ENCODE results near the gene SLC15A1. TPM values are rescaled to one million over a fixed set of nuclear protein-coding genes. Genes with fewer than 3 reads are reported as not detected.

The SLC15A1 gene
- total and polyA plus RNA-seq, 11 donors, result not detected

DNA sequence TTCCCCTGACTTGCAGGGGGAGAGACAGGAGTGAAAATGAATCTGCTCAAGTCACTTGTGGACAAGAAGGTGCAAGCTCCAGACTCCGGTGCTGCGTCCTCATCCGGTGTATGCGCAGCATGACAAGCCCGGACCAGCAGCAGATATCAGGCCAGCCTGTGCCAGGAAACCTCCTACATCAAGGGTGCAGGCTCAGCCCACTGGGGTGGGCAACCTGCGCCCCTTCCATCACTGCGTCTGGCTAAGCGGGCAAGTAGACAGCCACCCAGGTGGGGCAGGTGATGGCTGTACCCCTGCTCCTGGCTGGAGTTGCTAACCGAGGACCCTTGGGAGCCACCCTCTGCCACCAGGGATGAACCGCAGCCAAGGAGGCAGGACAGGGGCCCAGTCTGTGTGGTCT, 32.9 kb upstream of the SLC15A1 start:
- 87 to 91% (median 89%) methylated on average over 9 to 10 of the region's 10 CpGs; no CpG with 5 or more reads in 1 of the 4 donors for WGBS, 4 donors
- DNase-seq, result no peak
- H3K27me3 ChIP-seq, result peaks cover 0 to 5% (median 0%) of the 10 kb centered on the region in 9 donors
- no peak overlapping the region for H3K27ac ChIP-seq
- no peaks in the 10 kb centered on the region for H3K36me3 ChIP-seq
- no peak for ATAC-seq
- intact Hi-C loops (cut with DNase I), result no loop called here
- no peaks in the 10 kb centered on the region for H3K9me3 ChIP-seq
- TF ChIP-seq, protein P1, sequence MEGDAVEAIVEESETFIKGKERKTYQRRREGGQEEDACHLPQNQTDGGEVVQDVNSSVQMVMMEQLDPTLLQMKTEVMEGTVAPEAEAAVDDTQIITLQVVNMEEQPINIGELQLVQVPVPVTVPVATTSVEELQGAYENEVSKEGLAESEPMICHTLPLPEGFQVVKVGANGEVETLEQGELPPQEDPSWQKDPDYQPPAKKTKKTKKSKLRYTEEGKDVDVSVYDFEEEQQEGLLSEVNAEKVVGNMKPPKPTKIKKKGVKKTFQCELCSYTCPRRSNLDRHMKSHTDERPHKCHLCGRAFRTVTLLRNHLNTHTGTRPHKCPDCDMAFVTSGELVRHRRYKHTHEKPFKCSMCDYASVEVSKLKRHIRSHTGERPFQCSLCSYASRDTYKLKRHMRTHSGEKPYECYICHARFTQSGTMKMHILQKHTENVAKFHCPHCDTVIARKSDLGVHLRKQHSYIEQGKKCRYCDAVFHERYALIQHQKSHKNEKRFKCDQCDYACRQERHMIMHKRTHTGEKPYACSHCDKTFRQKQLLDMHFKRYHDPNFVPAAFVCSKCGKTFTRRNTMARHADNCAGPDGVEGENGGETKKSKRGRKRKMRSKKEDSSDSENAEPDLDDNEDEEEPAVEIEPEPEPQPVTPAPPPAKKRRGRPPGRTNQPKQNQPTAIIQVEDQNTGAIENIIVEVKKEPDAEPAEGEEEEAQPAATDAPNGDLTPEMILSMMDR (IDR thresholded peaks at IDR 0.05), result no peak
- no peak for TF ChIP-seq POLR2A (IDR thresholded peaks at IDR 0.05)
- no peak overlapping the region for H3K4me3 ChIP-seq
- no peaks in the 10 kb centered on the region for H3K4me1 ChIP-seq

DNA sequence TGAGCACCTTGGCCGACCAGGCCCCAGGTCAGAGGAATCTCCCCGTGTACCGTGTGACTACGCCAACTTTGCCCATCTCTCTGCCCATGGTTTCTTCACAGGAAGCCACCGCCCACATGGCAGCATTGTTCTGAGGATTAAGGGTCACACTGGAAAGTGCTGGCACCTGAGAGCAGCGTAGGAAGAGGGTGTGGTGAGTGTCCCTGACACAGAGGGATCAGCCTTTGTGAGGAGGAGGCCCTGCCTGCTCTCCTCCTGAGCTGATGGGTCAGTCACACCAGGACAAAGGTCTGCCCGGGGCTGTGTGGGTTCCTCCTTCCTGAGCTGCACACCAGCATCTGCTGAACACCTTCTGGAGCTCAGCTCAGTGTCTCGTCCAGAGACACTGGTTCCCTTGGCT, 32.2 kb upstream of the SLC15A1 start:
- H3K9me3 ChIP-seq, result no peaks in the 10 kb centered on the region
- H3K4me3 ChIP-seq, result no peak overlapping the region
- TF ChIP-seq, protein P1 (IDR thresholded peaks at IDR 0.05), result no peak
- TF ChIP-seq POLR2A (IDR thresholded peaks at IDR 0.05), result no peak
- H3K27me3 ChIP-seq, result peaks cover 0 to 5% (median 0%) of the 10 kb centered on the region in 9 donors
- H3K27ac ChIP-seq, result no peak overlapping the region
- DNase-seq, result no peak
- no peak for ATAC-seq
- H3K4me1 ChIP-seq, result no peaks in the 10 kb centered on the region
- intact Hi-C loops (cut with DNase I), result no loop called here
- no peaks in the 10 kb centered on the region for H3K36me3 ChIP-seq
- WGBS, 4 donors, result 80 to 93% (median 85%) methylated on average over 6 to 8 of the region's 8 CpGs

DNA sequence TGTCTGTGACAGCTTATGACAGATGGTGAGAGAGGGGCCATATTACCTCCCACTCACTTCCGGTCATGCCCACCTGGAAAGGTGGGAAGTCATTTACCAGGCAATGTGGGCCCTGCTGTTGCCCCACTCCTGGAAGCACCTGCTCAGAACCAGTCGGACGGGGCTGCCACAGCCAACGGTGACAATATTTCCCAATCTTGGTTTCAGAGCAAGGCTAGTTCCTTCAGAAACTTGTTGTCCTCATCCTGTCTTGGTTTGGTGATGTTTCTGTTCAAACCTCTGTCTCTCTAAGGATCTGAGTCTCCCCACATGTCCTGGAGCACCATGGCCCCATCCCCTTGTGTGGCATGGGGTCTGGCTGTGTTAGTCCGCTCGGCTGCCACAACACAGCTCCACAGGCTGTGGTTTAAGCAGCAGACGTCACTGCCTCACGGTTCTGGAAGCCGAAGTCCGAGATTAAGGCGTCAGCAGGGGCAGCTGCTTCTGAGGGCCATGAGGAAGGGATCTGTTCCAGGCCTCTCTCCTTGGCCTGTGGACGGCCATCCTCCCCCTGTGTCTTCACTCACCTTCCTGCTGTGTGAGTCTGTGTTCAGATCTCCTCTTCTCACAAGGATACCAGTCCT, 31.5 kb upstream of the SLC15A1 start:
- Histone ChIP-seq H3K4me3 (no peak overlapping the region), H3K36me3 (no peaks in the 10 kb centered on the region), H3K9me3 (no peaks in the 10 kb centered on the region), H3K4me1 (no peaks in the 10 kb centered on the region), H3K27me3 (peaks cover 0 to 10% (median 0%) of the 10 kb centered on the region in 9 donors), H3K27ac (no peak overlapping the region)
- intact Hi-C loops (cut with DNase I), result no loop called here
- WGBS, 4 donors, result 83 to 85% (median 85%) methylated on average over 7 to 12 of the region's 12 CpGs
- DNase-seq (no peak), ATAC-seq (no peak)
- TF ChIP-seq, protein P1 (IDR thresholded peaks at IDR 0.05), result no peak
- no peak for TF ChIP-seq POLR2A (IDR thresholded peaks at IDR 0.05)

DNA sequence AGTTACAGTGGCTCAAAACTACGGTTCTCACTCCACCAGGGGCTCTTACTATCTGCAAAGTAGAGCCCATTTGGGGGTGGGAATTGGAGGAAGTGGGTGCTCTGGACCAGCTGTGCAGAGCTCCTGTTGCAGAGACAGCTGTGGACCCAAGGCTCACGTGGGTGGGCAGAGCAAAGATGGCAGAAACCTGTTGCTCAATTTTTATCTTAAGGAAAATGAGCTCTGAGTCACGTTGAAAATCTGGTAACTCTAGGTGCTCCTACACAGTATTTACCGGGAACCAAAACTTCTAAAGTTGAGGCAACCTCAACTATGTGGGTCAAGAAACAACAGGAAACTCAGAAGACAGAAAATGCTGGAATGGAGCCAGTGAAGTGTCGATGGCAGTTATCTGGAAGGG, 30.2 kb upstream of the SLC15A1 start:
- H3K4me1 ChIP-seq, result no peaks in the 10 kb centered on the region
- DNase-seq, result no peak
- H3K36me3 ChIP-seq, result no peaks in the 10 kb centered on the region
- TF ChIP-seq, protein P1 (IDR thresholded peaks at IDR 0.05), result no peak
- TF ChIP-seq POLR2A (IDR thresholded peaks at IDR 0.05), result no peak
- H3K27me3 ChIP-seq, result peaks cover 0 to 12% (median 0%) of the 10 kb centered on the region in 9 donors
- no peak overlapping the region for H3K4me3 ChIP-seq
- no peaks in the 10 kb centered on the region for H3K9me3 ChIP-seq
- intact Hi-C loops (cut with DNase I), result no loop called here
- 49 to 63% (median 55%) methylated on average over 5 of the region's 5 CpGs for WGBS, 4 donors
- ATAC-seq, result no peak
- no peak overlapping the region for H3K27ac ChIP-seq

All from heart left ventricle (tissue), 16 donors.